Endothelial cell of umbilical vein (primary cell): ENCODE measurements around the gene GPR65. TPM values are rescaled to one million over a fixed set of nuclear protein-coding genes. Genes with fewer than 3 reads are reported as not detected.

ENCODE experiments used
- BruUV-seq: library from RNA; stranded (reverse); fragments of 400-500 nt; replicated peaks from 2 replicates; lab custom pipeline; 2021; lab: Mats Ljungman, UMichigan
- CTCF ChIA-PET: fragments of 300-600, 350-600 bp; sonication (Branson Sonifier 250); formaldehyde crosslinking; loops from one replicate; lab custom pipeline; 2021; ENCODE audit warnings: antibody characterized with exemption, inconsistent platforms; lab: Charles Lee
- POLR2A ChIA-PET: fragments of 300-600, 350-600 bp; sonication (Branson Sonifier 250); formaldehyde crosslinking; loops from one replicate; lab custom pipeline; 2021; ENCODE audit warnings: antibody characterized with exemption, inconsistent platforms; lab: Charles Lee
- DNase-seq: peaks from one replicate; pipeline ENCODE4 v3.0.0-alpha.2; 2011; ENCODE audit warnings: low read depth, low spot score
- FAIRE-seq: peaks from 2 replicates; lab custom pipeline; 2011; peaks lifted over from hg19 to GRCh38; lab: Jason Lieb, UNC
- H2AFZ ChIP-seq: 2 replicates; pipeline ENCODE4 v1.6.0; 2012; ENCODE audit warnings: low read depth, low read length, control low read depth, inconsistent platforms
- H3K27ac ChIP-seq: 2 replicates; pipeline ENCODE4 v1.5.1; 2011; ENCODE audit warnings: low read depth, mild to moderate bottlenecking, control low read depth, low read length, moderate library complexity; ENCODE audit not compliant: insufficient read depth
- H3K27me3 ChIP-seq, 2 experiments: 2 replicates each; pipeline versions ENCODE4 v1.6.0 to v1.6.1; 2011; ENCODE audit warnings: low read length in 2 of 2, mixed read lengths in 1 of 2; ENCODE audit not compliant: control insufficient read depth in 2 of 2, insufficient read depth in 2 of 2
- H3K36me3 ChIP-seq, 2 experiments: 2 replicates in 1 of 2; 3 replicates in 1 of 2; pipeline ENCODE4 v1.5.1; 2011; ENCODE audit warnings: low read length in 2 of 2, mild to moderate bottlenecking in 1 of 2, moderate library complexity in 1 of 2; ENCODE audit not compliant: control insufficient read depth in 2 of 2, insufficient read depth in 2 of 2; ENCODE audit errors: extremely low read depth in 1 of 2
- H3K4me1 ChIP-seq: 3 replicates; pipeline ENCODE4 v1.5.1; 2011; ENCODE audit warnings: mild to moderate bottlenecking, low read length; ENCODE audit not compliant: control insufficient read depth, insufficient read depth; ENCODE audit errors: extremely low read depth
- H3K4me2 ChIP-seq: 2 replicates; pipeline ENCODE4 v1.6.1; 2011; ENCODE audit warnings: low read length, control low read depth, mixed read lengths; ENCODE audit not compliant: insufficient read depth
- H3K4me3 ChIP-seq, 3 experiments: fragments of 200-600 bp in 1 of 3; sonication (generic), shearing (Covaris generic) in 1 of 3; replicated peaks in 1 of 3; 2 replicates each; pipeline ENCODE4 v1.5.1; 2011 to 2016; ENCODE audit warnings: control low read depth in 3 of 3, low read length in 3 of 3, mild to moderate bottlenecking in 2 of 3, inconsistent platforms in 1 of 3, low read depth in 1 of 3, moderate library complexity in 1 of 3; ENCODE audit not compliant: insufficient read depth in 1 of 3
- H3K79me2 ChIP-seq: 2 replicates; pipeline ENCODE4 v1.6.0; 2012; ENCODE audit warnings: low read length, inconsistent platforms; ENCODE audit not compliant: control insufficient read depth, insufficient read depth
- H3K9ac ChIP-seq: replicated peaks from 2 replicates; pipeline ENCODE3; 2011; ENCODE audit warnings: low read length, control low read depth; ENCODE audit not compliant: insufficient read depth; ENCODE audit errors: extremely low read depth
- H3K9me1 ChIP-seq: replicated peaks from 3 replicates; pipeline ENCODE4 v1.6.0; 2011; ENCODE audit warnings: mild to moderate bottlenecking, low read length; ENCODE audit not compliant: control insufficient read depth, insufficient read depth; ENCODE audit errors: extremely low read depth
- H3K9me3 ChIP-seq: replicated peaks from 2 replicates; pipeline ENCODE4 v1.5.1; 2012; ENCODE audit warnings: low read length, inconsistent platforms; ENCODE audit not compliant: control insufficient read depth, insufficient read depth
- H4K20me1 ChIP-seq: replicated peaks from 2 replicates; pipeline ENCODE3; 2011; ENCODE audit warnings: mild to moderate bottlenecking, low read length; ENCODE audit not compliant: control insufficient read depth, insufficient read depth; ENCODE audit errors: extremely low read depth
- EZH2 ChIP-seq: IDR thresholded peaks from 2 replicates; pipeline ENCODE4 v1.6.1; 2012; ENCODE audit warnings: borderline replicate concordance, low read depth, mild to moderate bottlenecking, moderate library complexity, low read length, inconsistent platforms; ENCODE audit not compliant: severe bottlenecking
- FOS ChIP-seq: IDR thresholded peaks from 2 replicates; pipeline ENCODE4 v1.6.1; 2011; ENCODE audit warnings: mild to moderate bottlenecking, low read length, moderate library complexity, borderline replicate concordance; ENCODE audit not compliant: insufficient read depth
- GATA2 ChIP-seq: IDR thresholded peaks from 2 replicates; pipeline ENCODE4 v1.7.0; 2011; ENCODE audit warnings: low read depth, mild to moderate bottlenecking, moderate library complexity, mixed read lengths, low read length; ENCODE audit not compliant: insufficient read length, insufficient read depth
- JUN ChIP-seq: IDR thresholded peaks from 2 replicates; pipeline ENCODE4 v1.6.1; 2011; ENCODE audit warnings: borderline replicate concordance, low read depth; ENCODE audit not compliant: insufficient read length, insufficient read depth
- MAX ChIP-seq: IDR thresholded peaks from 2 replicates; pipeline ENCODE4 v1.6.1; 2011; ENCODE audit not compliant: insufficient read depth, insufficient read length
- MYC ChIP-seq: IDR thresholded peaks from one replicate; pipeline ENCODE4 v1.6.1; 2011; ENCODE audit warnings: mild to moderate bottlenecking, low read depth, low read length
- POLR2A ChIP-seq: IDR thresholded peaks from 2 replicates; pipeline ENCODE4 v1.6.1; 2012; ENCODE audit warnings: low read depth, mild to moderate bottlenecking, control low read depth, low read length
- POLR2AphosphoS5 ChIP-seq: IDR thresholded peaks from 2 replicates; pipeline ENCODE4 v1.6.1; 2012; ENCODE audit warnings: low read depth, mild to moderate bottlenecking, control low read depth, low read length, moderate library complexity; ENCODE audit not compliant: insufficient read depth
- dilution Hi-C: fragments of 300-500 bp; cut with MboI; formaldehyde crosslinking; loops from one replicate; pipeline ENCODE4 v1.15.0; 2019; ENCODE audit warnings: low sequenced_read_pairs; ENCODE audit not compliant: extremely low pct_ligation_motif_present
- intact Hi-C: fragments of 100-400 bp; cut with micrococcal nuclease; formaldehyde crosslinking; loops from one replicate; pipeline ENCODE4 v1.10.0; 2022
- polyA plus RNA-seq, 4 experiments: library from polyadenylated mRNA; depleted of rRNA in 3 of 4; stranded (reverse) in 3 of 4; unstranded in 1 of 4; fragments of >200 nt; gene quantifications; 2 replicates each; pipeline versions ENCODE4 v1.2.1 to v1.2.3, GENCODE V29; 2011 to 2012; ENCODE audit warnings: missing spikeins in 1 of 4
- total RNA-seq: library from RNA; stranded (reverse); gene quantifications from 2 replicates; pipeline ENCODE4 v1.2.3, GENCODE V29; 2021
- TF ChIP-seq, protein P1 (sequence below), 2 donors: IDR thresholded peaks; 1 replicate in 1 of 2; 2 replicates in 1 of 2; pipeline ENCODE4 v1.5.1; 2011; ENCODE audit warnings: low read length in 2 of 2, mild to moderate bottlenecking in 2 of 2, moderate library complexity in 2 of 2, control low read depth in 1 of 2, inconsistent platforms in 1 of 2, low read depth in 1 of 2; ENCODE audit not compliant: insufficient read depth in 1 of 2; ENCODE audit errors: extremely low read depth in 1 of 2

GPR65 gene
- total and polyA plus RNA-seq, 2 donors (not counting 3 experiments of a cell fraction or from before 2014, with no cell fraction given) = 0.03 to 0.07 TPM

DNA sequence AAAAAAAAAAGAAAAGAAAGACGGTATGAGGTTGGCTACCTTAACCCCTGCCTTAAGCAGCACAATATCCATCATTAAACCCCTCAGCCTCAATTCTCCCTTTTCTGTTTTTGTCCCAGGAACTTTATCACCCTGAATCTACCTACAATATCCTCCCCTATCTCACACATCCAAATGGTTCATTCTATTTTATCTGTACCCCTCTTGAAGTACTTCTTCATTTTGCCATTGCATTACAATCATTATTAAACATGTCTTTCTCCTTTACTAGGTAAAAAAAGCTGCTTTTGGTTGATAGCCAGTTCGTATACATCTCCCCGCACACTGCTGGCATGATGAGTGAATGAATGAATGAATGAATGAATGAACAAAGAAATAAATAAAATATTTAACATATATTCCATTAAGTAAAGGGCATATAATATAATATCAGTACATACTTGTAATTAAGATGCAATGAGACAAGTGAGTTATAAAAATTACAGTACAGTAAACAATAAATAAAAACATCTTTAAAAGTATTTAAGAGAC, 364 bp upstream of the GPR65 start:
- H3K27ac ChIP-seq = no peak overlapping the region
- H3K27me3 ChIP-seq = no peaks in the 10 kb centered on the region
- H2AFZ ChIP-seq = no peak overlapping the region
- H3K9me1 ChIP-seq = peaks cover 2% of the 10 kb centered on the region
- no peaks in the 10 kb centered on the region for H3K79me2 ChIP-seq
- POLR2A ChIA-PET = no interaction called here
- H3K4me1 ChIP-seq = no peaks in the 10 kb centered on the region
- H3K4me2 ChIP-seq = no peak overlapping the region
- TF ChIP-seq EZH2 = no peak
- CTCF ChIA-PET = interaction anchor here (1.5 kb wide), 1 partner anchor 10 kb away, joined by 11 read pairs; no protein-coding TSS in a partner anchor
- FAIRE-seq (no peak), DNase-seq (no peak)
- no peak overlapping the region for H3K4me3 ChIP-seq
- BruUV-seq = no TSS peak
- H4K20me1 ChIP-seq = no peaks in the 10 kb centered on the region
- no peaks in the 10 kb centered on the region for H3K36me3 ChIP-seq
- intact Hi-C loops = loop anchor here (1.0 kb wide), 1 partner anchor 9 kb away; no protein-coding TSS in a partner anchor
- dilution Hi-C loops = no loop called here
- no peak overlapping the region for H3K9ac ChIP-seq
- H3K9me3 ChIP-seq = no peaks in the 10 kb centered on the region

DNA sequence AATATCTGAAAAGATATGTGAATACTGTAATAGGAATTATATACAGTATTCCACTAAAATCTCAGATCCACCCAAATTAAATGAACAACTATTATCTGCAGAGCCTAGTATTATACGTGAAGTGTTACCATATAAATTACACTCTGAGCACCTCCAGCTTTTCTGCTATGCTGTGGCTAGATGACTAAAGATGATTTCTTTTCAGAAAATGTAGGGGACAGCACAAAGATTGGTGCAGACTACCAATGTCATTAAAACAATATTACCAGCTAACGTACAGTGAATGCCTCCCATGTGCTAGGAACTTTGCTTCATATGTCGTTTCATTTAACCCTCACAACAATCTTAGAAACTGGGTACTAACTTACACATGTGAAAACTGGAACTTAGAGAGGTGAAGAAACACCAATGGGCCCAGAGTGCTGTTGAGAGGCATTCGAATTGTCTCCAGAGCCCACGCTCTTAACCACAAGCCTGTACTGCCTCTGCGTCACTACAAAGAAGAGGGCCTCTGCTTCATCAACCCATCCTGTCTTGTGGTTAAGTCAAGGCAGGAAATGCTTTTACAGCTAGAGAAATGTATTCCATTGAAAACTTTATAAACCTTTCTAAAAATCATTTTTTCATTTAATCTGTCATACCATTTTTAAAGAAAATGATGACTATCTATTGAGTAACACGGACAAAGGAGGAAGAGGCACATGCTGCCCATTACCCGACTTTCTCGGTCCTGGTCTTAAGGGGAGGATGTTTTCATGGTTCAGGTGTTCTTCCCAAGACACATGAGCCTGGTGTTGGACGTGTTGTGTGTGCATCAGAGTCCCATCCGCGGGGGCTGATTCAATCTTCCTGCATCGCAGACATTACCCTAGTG, 1.3 kb downstream of the GPR65 start:
- Histone ChIP-seq H3K4me1 (no peaks in the 10 kb centered on the region), H3K9ac (no peak overlapping the region), H3K79me2 (no peaks in the 10 kb centered on the region), H4K20me1 (no peaks in the 10 kb centered on the region), H3K4me3 (no peak overlapping the region), H3K27ac (no peak overlapping the region), H3K27me3 (no peaks in the 10 kb centered on the region), H3K36me3 (no peaks in the 10 kb centered on the region), H3K9me3 (no peaks in the 10 kb centered on the region), H3K9me1 (peaks cover 2% of the 10 kb centered on the region), H3K4me2 (no peak overlapping the region), H2AFZ (no peak overlapping the region)
- FAIRE-seq (no peak), DNase-seq (no peak)
- TF ChIP-seq POLR2AphosphoS5 (no peak), MYC (no peak), GATA2 (no peak), JUN (no peak), POLR2A (no peak), MAX (no peak), EZH2 (no peak), FOS (no peak)
- TF ChIP-seq, protein P1, sequence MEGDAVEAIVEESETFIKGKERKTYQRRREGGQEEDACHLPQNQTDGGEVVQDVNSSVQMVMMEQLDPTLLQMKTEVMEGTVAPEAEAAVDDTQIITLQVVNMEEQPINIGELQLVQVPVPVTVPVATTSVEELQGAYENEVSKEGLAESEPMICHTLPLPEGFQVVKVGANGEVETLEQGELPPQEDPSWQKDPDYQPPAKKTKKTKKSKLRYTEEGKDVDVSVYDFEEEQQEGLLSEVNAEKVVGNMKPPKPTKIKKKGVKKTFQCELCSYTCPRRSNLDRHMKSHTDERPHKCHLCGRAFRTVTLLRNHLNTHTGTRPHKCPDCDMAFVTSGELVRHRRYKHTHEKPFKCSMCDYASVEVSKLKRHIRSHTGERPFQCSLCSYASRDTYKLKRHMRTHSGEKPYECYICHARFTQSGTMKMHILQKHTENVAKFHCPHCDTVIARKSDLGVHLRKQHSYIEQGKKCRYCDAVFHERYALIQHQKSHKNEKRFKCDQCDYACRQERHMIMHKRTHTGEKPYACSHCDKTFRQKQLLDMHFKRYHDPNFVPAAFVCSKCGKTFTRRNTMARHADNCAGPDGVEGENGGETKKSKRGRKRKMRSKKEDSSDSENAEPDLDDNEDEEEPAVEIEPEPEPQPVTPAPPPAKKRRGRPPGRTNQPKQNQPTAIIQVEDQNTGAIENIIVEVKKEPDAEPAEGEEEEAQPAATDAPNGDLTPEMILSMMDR (IDR thresholded peaks at IDR 0.05; ENCODE audit: extremely low read depth in 1 of 2, insufficient read depth in 1 of 2, low read depth in 1 of 2, low read length in 2 of 2) = no peak
- CTCF ChIA-PET = interaction anchor here (1.5 kb wide), 1 partner anchor 8 kb away, joined by 11 read pairs; no protein-coding TSS in a partner anchor
- intact Hi-C loops = no loop called here
- dilution Hi-C loops = no loop called here
- POLR2A ChIA-PET = no interaction called here
- no TSS peak for BruUV-seq
